C4-2B (cell line): Measurements from ENCODE around the gene C1orf21.
A peak's percentile ranks its signal among the peaks of the same experiment; 100 is the strongest.

Experiments used
- ZFX ChIP-seq: fragments of 450-650 bp; IDR thresholded peaks from 2 replicates; pipeline ENCODE4 v1.6.1; 2017
- TF ChIP-seq, protein P1 (sequence below): fragments of 450-650 bp; conservative IDR thresholded peaks from 2 replicates; pipeline ENCODE4 v1.5.1; 2017; ENCODE audit warnings: mild to moderate bottlenecking

DNA sequence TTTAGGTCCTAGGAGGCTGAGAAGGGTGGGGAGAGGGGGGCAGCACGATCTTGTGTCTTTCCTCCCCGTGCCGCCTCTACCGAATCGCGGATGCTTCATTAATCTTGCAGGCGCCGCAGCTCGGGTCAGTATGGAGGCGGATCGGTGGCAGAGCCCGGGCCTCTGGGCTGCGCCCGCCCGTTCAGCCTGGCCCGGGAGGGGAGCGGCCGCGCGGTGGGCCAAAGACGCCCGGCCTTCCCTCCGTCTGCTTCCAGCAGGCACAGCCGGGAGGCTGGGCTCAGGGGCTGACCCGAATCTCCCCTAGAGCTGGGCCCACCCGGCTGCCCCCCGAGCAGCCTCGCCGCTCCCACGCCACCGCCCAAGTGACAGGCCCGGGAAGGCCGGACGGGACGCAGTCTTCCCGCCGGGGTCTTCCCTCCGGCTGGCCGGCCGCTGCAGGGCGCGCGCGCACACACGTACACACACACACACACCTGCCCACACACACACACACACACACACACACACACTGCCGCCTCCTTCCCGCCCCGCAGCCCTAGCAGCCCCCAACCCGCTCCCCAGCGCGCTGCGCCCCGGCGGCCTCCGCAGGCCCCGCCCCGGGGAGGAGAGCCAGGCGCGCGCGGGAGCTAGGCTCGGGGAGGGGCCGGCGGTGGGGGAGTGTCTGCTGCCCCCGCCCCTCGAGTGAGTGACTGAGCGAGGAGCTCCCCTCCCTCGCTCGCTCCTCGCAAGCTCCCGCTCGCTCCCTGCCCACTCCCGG, at the start of gene C1orf21:
- TF ChIP-seq, protein P1, sequence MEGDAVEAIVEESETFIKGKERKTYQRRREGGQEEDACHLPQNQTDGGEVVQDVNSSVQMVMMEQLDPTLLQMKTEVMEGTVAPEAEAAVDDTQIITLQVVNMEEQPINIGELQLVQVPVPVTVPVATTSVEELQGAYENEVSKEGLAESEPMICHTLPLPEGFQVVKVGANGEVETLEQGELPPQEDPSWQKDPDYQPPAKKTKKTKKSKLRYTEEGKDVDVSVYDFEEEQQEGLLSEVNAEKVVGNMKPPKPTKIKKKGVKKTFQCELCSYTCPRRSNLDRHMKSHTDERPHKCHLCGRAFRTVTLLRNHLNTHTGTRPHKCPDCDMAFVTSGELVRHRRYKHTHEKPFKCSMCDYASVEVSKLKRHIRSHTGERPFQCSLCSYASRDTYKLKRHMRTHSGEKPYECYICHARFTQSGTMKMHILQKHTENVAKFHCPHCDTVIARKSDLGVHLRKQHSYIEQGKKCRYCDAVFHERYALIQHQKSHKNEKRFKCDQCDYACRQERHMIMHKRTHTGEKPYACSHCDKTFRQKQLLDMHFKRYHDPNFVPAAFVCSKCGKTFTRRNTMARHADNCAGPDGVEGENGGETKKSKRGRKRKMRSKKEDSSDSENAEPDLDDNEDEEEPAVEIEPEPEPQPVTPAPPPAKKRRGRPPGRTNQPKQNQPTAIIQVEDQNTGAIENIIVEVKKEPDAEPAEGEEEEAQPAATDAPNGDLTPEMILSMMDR, result peak; percentile 9
- TF ChIP-seq ZFX, result peak; percentile 78
